MCF 10A (cell line): ENCODE results near the gene PTPN2. TPM values are rescaled to one million over a fixed set of nuclear protein-coding genes. Genes with fewer than 3 reads are reported as not detected.

Experiments
- BruUV-seq: library from RNA; stranded (reverse); fragments of 400-500 nt; replicated peaks from 2 replicates; lab custom pipeline; 2021; lab: Mats Ljungman, UMichigan
- CTCF ChIA-PET: fragments of 300-600 bp; sonication (Branson Sonifier 250); formaldehyde crosslinking; extraction: SDS; loops from one replicate; lab custom pipeline; 2021; ENCODE audit warnings: antibody characterized with exemption, inconsistent platforms; lab: Yijun Ruan, JAX
- POLR2A ChIA-PET: fragments of 300-600, 350-650 bp; sonication (Branson Sonifier 250); formaldehyde crosslinking; extraction: SDS; loops from one replicate; lab custom pipeline; 2020; ENCODE audit warnings: antibody characterized with exemption, inconsistent platforms; lab: Yijun Ruan, JAX
- DNase-seq: peaks from one replicate; pipeline ENCODE4 v3.0.0-alpha.2; 2018; ENCODE audit not compliant: unreplicated experiment
- H3K27ac Mint-ChIP-seq: one replicate; pipeline ENCODE4 v1.8.0; 2022; ENCODE audit warnings: mild to moderate bottlenecking, low read depth, mixed read lengths; ENCODE audit not compliant: unreplicated experiment
- H3K27me3 Mint-ChIP-seq: one replicate; pipeline ENCODE4 v1.8.0; 2022; ENCODE audit warnings: mixed read lengths; ENCODE audit not compliant: insufficient read depth, unreplicated experiment
- H3K36me3 Mint-ChIP-seq: one replicate; pipeline ENCODE4 v1.8.0; 2022; ENCODE audit warnings: mild to moderate bottlenecking, moderate library complexity, mixed read lengths; ENCODE audit not compliant: insufficient read depth, unreplicated experiment
- H3K4me1 Mint-ChIP-seq: one replicate; pipeline ENCODE4 v1.8.0; 2022; ENCODE audit warnings: mixed read lengths; ENCODE audit not compliant: insufficient read depth, unreplicated experiment
- H3K4me3 Mint-ChIP-seq: one replicate; pipeline ENCODE4 v1.8.0; 2022; ENCODE audit warnings: mild to moderate bottlenecking, moderate library complexity, mixed read lengths; ENCODE audit not compliant: unreplicated experiment
- H3K9me3 Mint-ChIP-seq: one replicate; pipeline ENCODE4 v1.8.0; 2022; ENCODE audit warnings: mixed read lengths; ENCODE audit not compliant: unreplicated experiment
- intact Hi-C: fragments of 100-400 bp; cut with micrococcal nuclease; formaldehyde crosslinking; loops from 2 replicates; pipeline ENCODE4 v1.14.1; 2022
- total RNA-seq: library from RNA; stranded (reverse); gene quantifications from 2 replicates; pipeline ENCODE4 v1.2.3, GENCODE V29; 2022
- TF ChIP-seq, protein P1 (sequence below): fragments of 200-600 bp; IDR thresholded peaks from one replicate; pipeline ENCODE4 v1.8.0; 2022; ENCODE audit warnings: antibody characterized with exemption, mild to moderate bottlenecking; ENCODE audit not compliant: unreplicated experiment

PTPN2 gene
- total RNA-seq, 1 experiment from 2014 or later = 75.2 TPM

DNA sequence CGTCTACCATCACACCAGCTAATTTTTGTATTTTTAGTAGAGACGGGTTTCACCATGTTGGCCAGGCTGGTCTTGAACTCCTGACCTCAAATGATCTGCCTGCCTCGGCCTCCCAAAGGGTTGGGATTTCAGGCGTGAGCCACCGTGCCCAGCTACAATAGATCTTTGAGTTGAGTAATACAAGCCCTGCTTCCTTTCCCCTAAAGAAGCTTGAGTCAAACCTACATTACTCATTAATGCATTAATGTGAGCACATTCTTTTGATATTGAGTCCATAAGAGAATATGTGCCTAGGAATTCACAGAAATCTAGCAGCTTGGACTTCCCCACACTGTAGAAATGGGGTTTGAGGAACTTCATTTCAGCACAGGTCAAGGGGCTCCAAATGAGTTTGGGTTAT, 141.6 kb downstream of the PTPN2 start:
- DNase-seq = peak; percentile 55
- peaks cover 17% of the 10 kb centered on the region for H3K4me1 Mint-ChIP-seq
- intact Hi-C loops = no loop called here
- ChIA-PET CTCF (interaction anchor here (0.6 to 9.6 kb wide), 10 partner anchors 15 to 351 kb away, joined by 3 to 152 read pairs (median 6); no protein-coding TSS in a partner anchor), POLR2A (interaction anchor here (0.7 to 5.0 kb wide), 7 partner anchors 9 to 336 kb away, joined by 3 to 36 read pairs (median 5); partner anchors contain the start of gene PTPN2)
- no peaks in the 10 kb centered on the region for H3K27me3 Mint-ChIP-seq
- H3K27ac Mint-ChIP-seq = no peak overlapping the region
- H3K36me3 Mint-ChIP-seq = no peaks in the 10 kb centered on the region
- TF ChIP-seq, protein P1, sequence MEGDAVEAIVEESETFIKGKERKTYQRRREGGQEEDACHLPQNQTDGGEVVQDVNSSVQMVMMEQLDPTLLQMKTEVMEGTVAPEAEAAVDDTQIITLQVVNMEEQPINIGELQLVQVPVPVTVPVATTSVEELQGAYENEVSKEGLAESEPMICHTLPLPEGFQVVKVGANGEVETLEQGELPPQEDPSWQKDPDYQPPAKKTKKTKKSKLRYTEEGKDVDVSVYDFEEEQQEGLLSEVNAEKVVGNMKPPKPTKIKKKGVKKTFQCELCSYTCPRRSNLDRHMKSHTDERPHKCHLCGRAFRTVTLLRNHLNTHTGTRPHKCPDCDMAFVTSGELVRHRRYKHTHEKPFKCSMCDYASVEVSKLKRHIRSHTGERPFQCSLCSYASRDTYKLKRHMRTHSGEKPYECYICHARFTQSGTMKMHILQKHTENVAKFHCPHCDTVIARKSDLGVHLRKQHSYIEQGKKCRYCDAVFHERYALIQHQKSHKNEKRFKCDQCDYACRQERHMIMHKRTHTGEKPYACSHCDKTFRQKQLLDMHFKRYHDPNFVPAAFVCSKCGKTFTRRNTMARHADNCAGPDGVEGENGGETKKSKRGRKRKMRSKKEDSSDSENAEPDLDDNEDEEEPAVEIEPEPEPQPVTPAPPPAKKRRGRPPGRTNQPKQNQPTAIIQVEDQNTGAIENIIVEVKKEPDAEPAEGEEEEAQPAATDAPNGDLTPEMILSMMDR = no peak
- H3K4me3 Mint-ChIP-seq = no peak overlapping the region
- H3K9me3 Mint-ChIP-seq = no peaks in the 10 kb centered on the region
- no TSS peak for BruUV-seq

Other genes with a start within 250 kb of the PTPN2 start
- gene SPIRE1, start 226.1 kb downstream of the PTPN2 start, total RNA-seq = 64.8 and 78.2 TPM in 2 replicates
- gene CEP76, start 181.5 kb downstream of the PTPN2 start, total RNA-seq = 4.9 and 6.4 TPM in 2 replicates
- gene PSMG2, start 181.2 kb downstream of the PTPN2 start, total RNA-seq = 88.6 and 100 TPM in 2 replicates
- 108 and 139 TPM in 2 replicates for gene SEH1L, start 63.8 kb upstream of the PTPN2 start, total RNA-seq
- gene CEP192, start 107.1 kb upstream of the PTPN2 start, total RNA-seq = 14.3 and 15.2 TPM in 2 replicates